ENCODE data around the gene KIN.

GRCh38 chr10:7794251-7795026, 6.6 kb upstream of the KIN start:
- TF ChIP-seq, protein P1, sequence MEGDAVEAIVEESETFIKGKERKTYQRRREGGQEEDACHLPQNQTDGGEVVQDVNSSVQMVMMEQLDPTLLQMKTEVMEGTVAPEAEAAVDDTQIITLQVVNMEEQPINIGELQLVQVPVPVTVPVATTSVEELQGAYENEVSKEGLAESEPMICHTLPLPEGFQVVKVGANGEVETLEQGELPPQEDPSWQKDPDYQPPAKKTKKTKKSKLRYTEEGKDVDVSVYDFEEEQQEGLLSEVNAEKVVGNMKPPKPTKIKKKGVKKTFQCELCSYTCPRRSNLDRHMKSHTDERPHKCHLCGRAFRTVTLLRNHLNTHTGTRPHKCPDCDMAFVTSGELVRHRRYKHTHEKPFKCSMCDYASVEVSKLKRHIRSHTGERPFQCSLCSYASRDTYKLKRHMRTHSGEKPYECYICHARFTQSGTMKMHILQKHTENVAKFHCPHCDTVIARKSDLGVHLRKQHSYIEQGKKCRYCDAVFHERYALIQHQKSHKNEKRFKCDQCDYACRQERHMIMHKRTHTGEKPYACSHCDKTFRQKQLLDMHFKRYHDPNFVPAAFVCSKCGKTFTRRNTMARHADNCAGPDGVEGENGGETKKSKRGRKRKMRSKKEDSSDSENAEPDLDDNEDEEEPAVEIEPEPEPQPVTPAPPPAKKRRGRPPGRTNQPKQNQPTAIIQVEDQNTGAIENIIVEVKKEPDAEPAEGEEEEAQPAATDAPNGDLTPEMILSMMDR (conservative IDR thresholded peaks at IDR 0.05; ENCODE audit: low read length), result no peak
- TF ChIP-seq EZH2phosphoT487 (IDR thresholded peaks at IDR 0.05; ENCODE audit: borderline replicate concordance), result no peak

Measured in Loucy (cell line).